Measurements from ENCODE around the gene ZNF800.

DNA sequence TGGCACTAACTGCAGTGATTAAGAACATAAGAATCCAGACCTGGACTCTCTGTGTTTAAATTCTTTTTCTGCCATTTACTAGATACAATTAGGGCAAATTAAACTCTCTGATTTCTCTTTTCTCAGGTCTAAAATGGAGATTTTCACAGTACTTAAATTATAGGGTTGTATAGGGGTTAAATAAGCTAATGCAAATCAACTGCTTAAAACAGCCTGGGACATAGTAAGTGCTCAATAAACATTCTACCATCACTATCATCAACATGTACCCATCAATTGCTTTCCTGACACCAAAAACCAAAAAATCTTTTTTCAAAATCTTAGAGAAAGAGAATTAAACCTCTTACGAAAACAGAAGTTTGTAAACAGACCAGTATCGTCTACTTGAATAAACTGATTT lies 4.5 kb downstream of the ZNF800 start:
- TF ChIP-seq, protein P1, sequence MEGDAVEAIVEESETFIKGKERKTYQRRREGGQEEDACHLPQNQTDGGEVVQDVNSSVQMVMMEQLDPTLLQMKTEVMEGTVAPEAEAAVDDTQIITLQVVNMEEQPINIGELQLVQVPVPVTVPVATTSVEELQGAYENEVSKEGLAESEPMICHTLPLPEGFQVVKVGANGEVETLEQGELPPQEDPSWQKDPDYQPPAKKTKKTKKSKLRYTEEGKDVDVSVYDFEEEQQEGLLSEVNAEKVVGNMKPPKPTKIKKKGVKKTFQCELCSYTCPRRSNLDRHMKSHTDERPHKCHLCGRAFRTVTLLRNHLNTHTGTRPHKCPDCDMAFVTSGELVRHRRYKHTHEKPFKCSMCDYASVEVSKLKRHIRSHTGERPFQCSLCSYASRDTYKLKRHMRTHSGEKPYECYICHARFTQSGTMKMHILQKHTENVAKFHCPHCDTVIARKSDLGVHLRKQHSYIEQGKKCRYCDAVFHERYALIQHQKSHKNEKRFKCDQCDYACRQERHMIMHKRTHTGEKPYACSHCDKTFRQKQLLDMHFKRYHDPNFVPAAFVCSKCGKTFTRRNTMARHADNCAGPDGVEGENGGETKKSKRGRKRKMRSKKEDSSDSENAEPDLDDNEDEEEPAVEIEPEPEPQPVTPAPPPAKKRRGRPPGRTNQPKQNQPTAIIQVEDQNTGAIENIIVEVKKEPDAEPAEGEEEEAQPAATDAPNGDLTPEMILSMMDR (IDR thresholded peaks at IDR 0.05), result no peak
- no peak for TF ChIP-seq POLR2A (IDR thresholded peaks at IDR 0.05)
